Caki2 (cell line): Measurements from ENCODE around the gene TBC1D13. TPM values are rescaled to one million over a fixed set of nuclear protein-coding genes. Genes with fewer than 3 reads are reported as not detected.

Source experiments
- DNase-seq: peaks from one replicate; pipeline ENCODE4 v3.0.0-alpha.2; 2015; ENCODE audit warnings: low read depth
- in situ Hi-C: cut with HindIII; loops from 2 replicates; pipeline ENCODE4 v1.10.0; 2016; ENCODE audit warnings: low sequenced_read_pairs, low pct_unique_long_range_greater_than_20kb, mixed read lengths
- total RNA-seq: library from RNA; depleted of rRNA; stranded (reverse); fragments of >200 nt; shearing (Covaris generic); gene quantifications from 2 replicates; pipeline ENCODE4 v1.2.3, GENCODE V29; 2014; ENCODE audit warnings: low replicate concordance

Gene TBC1D13
- total RNA-seq, 1 experiment from 2014 or later, result 3.9 TPM

DNA sequence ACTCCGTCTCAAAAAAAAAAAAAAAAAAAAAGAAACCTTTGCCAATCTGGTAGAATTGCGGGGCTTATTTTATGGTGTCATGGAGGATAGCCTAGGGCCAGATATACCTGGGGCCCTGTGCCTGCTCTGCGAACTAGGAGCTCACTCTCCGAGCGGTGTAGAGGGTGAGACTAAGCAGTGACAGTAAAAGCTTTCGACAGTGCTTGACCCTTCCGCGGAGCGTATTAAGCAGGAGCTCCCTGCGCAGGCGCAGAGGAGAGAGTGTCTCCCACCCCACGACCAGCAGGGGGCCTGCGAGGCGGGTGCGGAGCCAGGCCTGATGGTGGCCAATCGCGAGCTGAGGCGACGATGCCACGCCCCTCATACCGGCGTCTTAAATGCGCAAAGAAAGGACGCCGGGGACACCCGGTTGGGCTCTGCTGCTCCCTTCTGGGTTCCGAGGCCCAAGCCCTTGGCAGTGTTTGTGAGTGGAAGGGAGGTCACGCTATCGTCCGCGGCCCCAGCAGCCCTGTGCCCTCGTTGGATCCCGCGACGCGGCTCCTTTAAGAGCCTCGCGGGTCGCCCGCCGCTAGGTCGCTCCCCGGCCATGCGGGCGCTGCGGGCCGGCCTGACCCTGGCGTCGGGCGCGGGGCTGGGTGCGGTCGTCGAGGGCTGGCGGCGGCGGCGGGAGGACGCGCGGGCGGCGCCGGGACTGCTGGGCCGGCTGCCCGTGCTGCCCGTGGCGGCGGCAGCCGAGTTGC, 31.2 kb downstream of the TBC1D13 start, which contains the start of gene ENDOG:
ENDOG (plus strand) TSS at position 402 of the 740 bp plus-strand sequence; CDS start at position 587, 185 bp downstream.
- in situ Hi-C loops, result no loop called here
- peak; percentile 94 for DNase-seq

DNA sequence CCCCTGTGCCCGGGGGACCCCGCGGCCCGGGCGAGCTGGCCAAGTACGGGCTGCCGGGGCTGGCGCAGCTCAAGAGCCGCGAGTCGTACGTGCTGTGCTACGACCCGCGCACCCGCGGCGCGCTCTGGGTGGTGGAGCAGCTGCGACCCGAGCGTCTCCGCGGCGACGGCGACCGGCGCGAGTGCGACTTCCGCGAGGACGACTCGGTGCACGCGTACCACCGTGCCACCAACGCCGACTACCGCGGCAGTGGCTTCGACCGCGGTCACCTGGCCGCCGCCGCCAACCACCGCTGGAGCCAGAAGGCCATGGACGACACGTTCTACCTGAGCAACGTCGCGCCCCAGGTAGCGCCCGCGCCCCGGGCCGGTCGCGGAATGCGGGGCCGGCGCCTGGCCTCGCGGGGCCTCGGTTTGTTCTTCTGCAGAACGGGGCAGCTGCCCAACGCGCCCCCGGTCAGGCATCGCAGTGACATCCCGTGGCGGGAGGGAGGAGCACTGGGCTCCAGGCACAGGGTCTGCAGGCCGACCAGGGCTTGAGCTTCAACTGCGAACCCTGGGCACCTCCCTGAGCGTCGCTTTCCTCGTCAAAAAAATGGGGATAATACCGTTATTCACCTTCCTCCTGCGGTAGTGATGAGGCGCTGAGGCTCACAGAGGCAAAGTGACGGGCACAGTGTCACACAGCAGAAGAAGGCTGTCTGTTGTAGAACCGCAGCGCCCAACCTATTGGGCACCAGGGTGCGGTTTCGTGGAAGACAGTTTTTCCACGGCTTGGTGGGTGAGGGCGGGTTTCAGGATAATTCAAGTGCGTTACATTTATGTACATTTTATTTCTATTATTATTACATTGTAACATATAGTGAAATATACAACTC, 32.0 kb downstream of the TBC1D13 start:
- in situ Hi-C loops, result no loop called here
- DNase-seq, result peak; percentile 30

DNA sequence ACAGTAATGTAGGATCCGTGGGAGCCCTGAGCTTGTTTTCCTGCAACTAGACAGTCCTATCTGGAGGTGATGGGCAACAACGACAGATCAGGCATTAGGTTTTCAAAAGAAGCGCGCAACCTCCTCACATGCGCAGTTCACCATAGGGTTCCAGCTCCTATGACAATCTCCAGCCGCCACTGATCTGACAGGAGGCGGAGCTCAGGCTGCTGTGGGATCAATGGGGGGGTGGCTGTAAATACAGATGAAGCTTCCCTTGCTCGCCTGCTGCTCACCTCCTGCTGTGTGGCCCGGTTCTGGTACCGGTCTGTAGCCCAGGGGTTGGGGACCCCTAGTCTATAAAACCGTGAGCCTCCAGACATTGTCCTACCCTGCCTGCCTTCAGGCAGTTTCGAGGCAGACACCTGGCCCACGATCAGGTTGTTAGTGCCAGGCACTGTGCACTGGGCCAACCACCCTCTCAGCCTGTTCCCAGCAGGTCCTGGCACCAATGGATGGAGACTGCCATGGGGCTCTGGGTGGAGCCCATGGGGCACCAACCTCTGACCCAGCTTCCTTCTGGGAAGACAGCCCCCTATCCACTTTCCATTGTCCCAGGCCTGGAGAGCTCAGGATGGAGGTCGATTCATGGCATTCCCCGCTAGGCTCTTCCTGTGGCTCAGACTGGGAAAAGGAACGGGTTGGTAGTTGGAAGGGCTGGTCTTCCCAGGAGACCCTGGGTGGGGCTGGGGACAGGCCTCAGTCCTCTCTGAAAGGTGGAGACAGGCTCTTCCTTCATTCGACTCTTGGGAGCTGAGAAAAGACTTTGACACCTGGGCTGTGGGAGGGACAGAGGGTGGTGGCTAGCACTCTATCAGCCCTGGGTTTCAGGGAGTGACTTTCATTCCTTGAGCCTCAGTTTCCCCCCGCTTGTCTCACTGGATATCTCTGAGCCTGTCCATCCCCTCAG, 32.9 kb downstream of the TBC1D13 start:
- in situ Hi-C loops, result no loop called here
- DNase-seq, result no peak

DNA sequence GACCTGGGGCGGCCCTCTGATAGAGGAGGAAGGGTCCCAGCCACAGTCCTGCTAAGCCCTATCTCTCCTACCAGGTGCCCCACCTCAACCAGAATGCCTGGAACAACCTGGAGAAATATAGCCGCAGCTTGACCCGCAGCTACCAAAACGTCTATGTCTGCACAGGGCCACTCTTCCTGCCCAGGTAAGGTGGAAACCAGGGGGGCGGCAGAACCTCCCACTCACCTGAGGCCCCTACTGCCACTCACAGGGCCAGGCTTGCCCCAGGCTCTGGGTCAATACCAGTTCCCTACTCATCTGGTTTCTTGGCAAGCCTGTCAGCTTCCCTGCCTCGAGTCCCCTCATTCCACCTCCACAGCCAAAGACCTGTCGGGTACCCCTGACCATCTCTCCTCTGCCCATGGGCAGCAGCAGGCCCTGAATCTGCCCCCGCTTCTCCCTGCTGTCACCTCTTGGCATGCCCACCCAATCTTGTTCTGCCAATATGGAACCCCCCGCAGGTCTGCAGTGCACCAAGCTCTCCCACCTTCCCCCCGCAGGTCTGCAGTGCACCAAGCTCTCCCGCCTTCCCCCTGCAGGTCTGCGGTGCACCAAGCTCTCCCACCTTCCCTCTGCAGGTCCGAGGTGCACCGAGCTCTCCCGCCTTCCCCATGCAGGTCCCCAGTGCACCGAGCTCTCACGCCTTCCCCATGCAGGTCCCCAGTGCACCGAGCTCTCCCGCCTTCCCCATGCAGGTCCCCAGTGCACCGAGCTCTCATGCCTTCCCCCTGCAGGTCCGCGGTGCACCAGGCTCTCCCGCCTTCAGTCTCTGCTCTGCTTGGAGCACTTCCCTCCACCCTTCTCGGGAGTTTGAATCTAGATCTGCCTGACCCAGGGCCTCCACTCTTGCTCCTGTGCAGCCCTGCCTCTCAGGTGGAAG, 33.9 kb downstream of the TBC1D13 start:
- in situ Hi-C loops, result no loop called here
- DNase-seq, result no peak

DNA sequence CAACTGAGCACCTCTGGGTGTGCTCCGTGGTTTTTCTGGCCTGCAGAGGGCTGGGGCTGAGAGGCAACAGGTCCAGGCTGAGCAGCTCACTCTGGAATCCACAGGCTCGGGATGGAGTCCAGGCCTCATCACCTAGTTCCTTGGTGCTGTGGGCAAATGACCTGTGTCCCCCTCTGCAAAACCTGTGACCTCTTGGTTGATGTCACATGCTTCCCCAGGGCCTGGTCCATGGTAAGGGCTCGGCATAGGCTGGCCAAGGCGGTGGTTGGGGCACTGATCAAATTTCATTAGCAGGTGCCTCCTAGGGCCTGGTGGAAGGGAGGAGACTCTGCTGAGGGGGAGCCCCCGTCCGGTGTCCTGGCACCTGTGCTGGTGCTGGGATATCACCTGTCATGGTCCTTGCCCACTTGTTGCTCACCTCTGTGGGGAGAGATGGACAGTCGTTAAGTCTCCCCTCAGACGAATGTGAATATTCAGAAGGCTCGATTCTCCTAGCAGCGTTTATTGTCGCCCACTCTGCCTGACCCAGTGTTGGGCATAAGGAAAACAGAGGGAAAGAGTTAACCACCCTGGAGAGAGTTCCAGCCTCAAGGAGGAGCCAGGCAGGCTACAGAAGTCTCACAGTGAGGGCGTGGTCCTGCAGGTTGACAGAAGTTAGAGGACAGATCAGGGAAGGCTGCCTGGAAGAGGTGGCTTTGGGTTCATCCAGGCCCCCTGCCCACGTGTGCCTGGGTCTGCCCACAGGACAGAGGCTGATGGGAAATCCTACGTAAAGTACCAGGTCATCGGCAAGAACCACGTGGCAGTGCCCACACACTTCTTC, 34.7 kb downstream of the TBC1D13 start:
- no peak for DNase-seq
- in situ Hi-C loops, result no loop called here

DNA sequence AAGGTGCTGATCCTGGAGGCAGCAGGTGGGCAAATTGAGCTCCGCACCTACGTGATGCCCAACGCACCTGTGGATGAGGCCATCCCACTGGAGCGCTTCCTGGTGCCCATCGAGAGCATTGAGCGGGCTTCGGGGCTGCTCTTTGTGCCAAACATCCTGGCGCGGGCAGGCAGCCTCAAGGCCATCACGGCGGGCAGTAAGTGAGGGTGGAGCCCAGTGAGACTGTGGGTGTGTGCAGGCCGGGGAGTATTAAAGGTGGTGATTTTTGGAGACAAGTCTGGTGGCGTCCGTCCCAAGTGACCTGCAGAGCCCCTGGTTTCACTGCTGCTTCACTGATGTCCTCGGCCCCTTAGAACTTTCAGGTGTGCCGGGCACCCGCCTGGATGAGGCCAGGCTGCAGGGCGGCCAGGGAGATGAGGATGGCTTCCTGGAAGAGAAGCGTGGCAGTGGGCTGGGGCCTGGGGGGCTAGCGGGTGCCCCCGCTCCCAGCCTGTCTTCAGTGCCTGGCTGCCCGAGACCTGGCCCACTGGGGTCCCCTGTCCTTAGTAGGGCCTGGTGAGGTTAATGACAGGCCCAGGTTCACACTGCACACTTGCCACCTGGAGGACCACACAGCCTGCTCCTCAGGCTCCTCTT, 35.5 kb downstream of the TBC1D13 start:
- no peak for DNase-seq
- in situ Hi-C loops, result no loop called here

DNA sequence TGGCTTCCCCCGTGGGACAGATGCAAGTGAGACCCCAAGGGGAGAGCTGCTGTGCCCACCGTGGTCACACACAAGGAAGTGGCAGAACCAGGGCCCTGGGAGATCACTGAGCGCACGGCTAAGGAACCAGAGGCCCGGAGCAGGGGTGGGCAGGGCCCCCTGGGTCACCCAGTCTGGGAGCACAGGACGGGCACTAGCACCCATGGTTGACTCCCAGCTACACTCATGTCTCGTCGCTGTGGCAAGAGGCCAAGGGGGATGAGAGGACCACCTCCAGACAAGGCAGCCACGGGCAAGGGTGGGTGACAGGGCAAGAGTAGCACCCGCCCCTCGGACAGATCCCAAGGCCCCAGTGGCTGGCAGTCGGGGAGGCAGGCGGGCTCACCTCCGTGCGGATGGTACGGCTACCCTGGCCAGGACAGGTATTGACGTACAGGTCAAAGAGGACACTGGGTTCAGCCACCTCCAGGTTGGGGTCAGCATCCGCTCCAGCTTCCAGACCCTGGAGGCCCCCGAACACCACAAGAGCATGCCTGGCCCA, 36.4 kb downstream of the TBC1D13 start:
- in situ Hi-C loops, result no loop called here
- DNase-seq, result no peak

DNA sequence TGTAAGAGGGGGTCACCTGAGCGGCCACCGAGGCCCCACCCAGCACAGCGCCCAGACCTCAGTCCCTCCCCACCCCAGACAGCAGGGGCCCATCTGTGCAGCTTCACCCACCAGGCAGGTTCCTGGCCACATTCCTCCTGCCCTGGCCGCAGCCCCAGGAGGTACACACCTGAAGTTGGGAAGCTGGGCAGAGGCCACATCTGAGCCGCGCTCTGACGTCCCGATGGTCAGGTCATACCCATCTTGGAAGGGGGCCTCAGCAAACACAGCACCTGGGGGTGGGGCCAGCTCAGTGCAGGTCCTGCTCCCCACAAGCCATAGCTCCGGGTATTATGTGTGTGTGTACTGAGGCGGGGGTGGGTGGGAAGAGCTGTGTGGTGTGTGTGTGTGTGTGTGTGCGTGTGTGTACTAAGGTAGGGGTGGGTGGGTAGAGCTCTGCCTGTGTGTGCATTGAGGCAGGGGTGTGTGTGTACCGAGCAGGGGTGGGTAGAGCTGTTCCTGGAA, 36.9 kb downstream of the TBC1D13 start:
- in situ Hi-C loops, result no loop called here
- no peak for DNase-seq

DNA sequence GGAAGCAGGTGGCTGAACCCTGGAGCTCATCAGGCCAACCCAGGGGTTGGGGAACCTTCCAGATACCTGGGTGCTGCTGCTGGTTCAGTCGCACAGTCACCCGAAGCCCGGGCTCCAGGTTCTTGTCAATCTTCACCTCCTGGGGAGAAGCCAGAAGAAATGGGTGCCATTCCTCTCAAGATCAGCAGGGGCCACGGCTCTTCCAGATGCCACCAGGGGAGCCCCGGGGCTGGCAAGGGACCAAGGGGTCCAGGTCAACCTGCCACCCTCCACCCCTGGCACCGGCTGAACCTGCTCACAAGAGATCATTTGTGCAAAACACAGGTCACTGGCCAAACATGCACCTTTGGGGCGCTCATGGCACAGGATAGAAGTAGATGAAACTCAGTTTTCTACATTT, 37.9 kb downstream of the TBC1D13 start:
- no peak for DNase-seq
- in situ Hi-C loops, result no loop called here

DNA sequence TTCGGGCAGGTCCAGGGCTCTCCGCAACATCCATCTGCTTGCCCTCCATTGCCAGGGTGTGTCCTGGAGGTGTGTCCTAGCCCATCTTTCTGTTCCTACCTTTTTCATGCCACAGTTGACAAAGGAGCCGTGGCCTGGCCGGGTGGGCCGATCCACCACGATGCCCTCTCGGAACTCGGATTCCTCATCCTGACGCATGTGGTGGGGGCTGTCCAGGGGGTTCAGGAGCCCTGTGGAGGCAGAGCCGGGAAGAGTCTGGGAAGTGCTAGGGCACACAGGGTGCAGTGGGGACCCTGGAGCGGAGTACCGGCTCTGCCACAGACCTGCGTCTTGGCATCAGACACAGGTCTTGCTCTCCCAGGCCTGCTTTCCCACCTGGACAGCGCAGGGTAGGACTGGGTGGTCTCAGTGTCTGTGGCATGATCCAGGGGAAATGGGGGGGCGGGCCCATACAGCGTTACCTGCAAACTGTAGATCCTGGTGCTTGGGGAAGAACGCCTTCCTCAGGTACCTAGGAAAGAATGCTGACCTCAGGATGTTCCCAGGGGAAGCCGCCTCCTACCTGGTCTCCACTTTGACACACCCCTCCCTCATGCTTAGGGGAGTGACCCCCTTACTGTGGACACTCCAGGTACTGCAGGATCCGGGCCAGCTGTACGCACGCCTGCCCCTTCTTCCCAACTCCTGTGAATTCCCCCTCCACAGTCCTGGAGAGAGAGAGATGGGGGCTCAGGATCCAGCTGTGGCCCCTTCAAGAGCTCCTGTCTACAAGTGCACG, 39.1 kb downstream of the TBC1D13 start:
- in situ Hi-C loops, result no loop called here

DNA sequence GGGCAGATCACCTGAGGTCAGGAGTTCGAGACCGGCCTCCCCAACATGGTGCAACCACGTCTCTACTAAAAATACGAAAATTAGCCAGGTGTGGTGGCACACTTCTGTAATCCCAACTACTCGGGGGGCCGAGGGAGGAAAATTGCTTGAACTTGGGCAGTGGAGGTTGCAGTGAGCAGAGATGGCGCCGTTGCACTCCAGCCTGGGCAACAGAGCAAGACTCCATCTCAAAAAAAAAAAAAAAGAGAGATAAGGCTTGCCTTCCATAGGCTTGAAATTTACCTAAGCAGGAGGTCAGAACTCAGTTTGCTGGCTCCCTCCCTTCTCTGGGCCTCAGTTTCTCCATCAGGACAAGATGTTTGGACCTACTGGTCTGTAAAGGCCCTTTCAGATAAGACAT, 41.2 kb downstream of the TBC1D13 start:
- in situ Hi-C loops, result no loop called here
- no peak for DNase-seq

More for the DNA sequence above, 39.1 kb downstream of the TBC1D13 start:
- DNase-seq, result no peak

DNA sequence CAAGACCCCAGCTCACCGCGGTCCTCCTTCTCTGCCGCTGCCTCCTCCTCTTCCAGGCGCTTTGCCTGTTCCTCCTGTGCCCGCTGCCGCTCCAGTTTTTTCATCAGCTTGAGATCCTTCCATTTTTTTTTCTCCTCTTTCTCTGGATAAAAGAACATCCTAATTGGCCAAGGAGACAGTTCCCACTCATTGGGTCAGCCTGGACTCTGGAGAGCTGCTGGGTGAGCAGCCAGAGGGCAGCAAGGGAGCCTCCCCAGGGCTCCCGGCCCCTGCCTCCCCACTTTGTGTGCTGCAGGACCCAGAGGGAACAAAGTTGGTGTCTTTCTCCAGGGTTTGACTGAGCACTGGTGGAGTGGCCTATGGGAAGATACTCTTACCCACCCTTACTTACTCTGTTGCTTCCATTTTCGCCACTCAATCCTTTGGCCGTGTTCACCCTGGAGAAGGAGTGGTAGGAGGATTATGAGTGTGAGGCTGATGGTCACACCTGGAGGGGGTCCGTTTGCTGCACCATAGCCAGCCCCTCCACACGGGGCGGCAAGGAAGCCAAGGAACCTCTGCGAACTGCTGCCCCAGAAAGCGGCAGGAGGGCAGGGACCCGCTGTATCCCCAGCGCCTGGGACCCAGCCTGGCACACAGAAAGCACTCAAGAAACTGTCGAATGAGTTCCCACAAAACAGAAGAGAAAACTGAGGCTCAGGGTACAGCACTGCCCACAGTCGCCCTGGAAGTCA, 41.8 kb downstream of the TBC1D13 start:
- in situ Hi-C loops, result no loop called here
- no peak for DNase-seq

DNA sequence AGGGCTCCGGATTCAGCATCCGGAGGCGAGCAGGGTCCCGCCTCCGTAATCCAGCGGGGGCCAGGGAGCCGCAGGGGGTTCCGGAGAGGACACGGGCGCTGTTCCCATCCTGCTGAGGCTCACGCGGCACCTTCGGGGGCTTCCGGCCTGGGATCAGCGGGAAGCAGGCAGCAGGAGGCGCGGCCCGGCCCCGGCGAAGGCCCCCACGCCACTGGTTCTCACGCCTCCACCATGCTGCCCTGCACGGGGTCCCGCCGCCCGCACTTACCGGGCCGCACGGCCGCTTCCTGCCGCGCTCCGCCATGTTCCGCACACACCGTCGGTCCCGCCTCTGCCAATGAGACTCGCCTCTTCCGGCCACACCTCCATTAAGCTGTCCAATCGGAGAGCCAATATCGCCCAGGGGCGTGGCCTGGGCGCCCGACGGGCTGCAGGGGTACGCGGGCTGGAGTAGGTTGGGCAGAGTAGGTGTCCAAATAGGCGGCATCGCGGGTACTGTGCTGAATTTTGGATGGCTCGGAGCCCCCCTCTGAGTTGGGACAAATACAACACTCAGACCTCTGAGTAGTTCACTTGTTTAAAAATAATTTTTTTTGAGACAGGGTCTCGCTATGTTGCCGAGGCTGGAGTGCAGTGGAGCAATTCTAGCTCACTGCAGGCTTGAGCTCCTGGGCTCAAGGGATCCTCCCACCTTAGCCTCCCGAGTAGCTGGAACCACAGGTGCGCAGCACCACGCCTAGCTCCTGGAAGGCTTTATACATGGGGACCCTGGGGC, 42.6 kb downstream of the TBC1D13 start, which contains the start of gene SPOUT1:
SPOUT1 (minus strand) TSS at position 318 of the 775 bp plus-strand sequence; CDS start at position 304, 14 bp downstream.
- DNase-seq, result peak; percentile 87
- in situ Hi-C loops, result no loop called here

DNA sequence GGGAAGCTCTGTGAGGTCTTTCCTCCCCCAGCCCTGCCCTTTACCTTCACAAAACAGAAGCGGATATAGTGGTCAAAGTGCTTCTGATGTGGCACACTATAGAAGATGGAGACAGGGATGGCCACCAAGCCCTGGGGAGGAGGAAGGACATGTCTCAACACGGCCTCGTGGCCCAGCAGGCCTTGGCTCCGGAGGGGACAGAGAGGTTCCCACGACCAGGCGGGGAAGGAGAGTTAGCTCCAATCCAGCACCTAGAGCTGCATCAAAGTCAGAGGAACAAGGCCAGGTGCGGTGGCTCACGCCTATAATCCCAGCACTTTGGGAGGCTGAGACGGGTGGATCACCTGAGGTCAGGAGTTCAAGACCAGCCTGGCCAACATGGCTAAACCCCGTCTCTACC, 46.6 kb downstream of the TBC1D13 start:
- in situ Hi-C loops, result no loop called here
- no peak for DNase-seq
